ENCODE measurements around the gene DNAAF9.

The DNAAF9 gene

GRCh38 chr20:3409417-3409816, 1.9 kb upstream of the DNAAF9 start:
- no peak for DNase-seq

- peak; percentile 55 for DNase-seq
Observed at GRCh38 chr20:3407771-3408637, 535 bp upstream of the DNAAF9 start.

GRCh38 chr20:3406481-3407039, 909 bp downstream of the DNAAF9 start:
- DNase-seq: no peak

- DNase-seq: no peak
Observed at GRCh38 chr20:3405696-3406358, 1.6 kb downstream of the DNAAF9 start.

- no peak for DNase-seq
Observed at GRCh38 chr20:3405139-3405538, 2.3 kb downstream of the DNAAF9 start.

GRCh38 chr20:3404402-3404801, 3.1 kb downstream of the DNAAF9 start:
- DNase-seq: no peak

GRCh38 chr20:3403741-3404140, 3.7 kb downstream of the DNAAF9 start:
- no peak for DNase-seq

- DNase-seq: no peak
Observed at GRCh38 chr20:3402453-3402852, 5.0 kb downstream of the DNAAF9 start.

GRCh38 chr20:3400260-3401155, 7.0 kb downstream of the DNAAF9 start:
- no peak for DNase-seq

GRCh38 chr20:3398681-3399252, 8.7 kb downstream of the DNAAF9 start:
- no peak for DNase-seq

GRCh38 chr20:3396492-3396891, 11.0 kb downstream of the DNAAF9 start:
- DNase-seq: no peak

GRCh38 chr20:3392756-3393155, 14.7 kb downstream of the DNAAF9 start:
- DNase-seq: no peak

GRCh38 chr20:3390759-3391425, 16.6 kb downstream of the DNAAF9 start:
- no peak for DNase-seq

- no peak for DNase-seq
Observed at GRCh38 chr20:3383878-3384495, 23.5 kb downstream of the DNAAF9 start.

- DNase-seq: no peak
Observed at GRCh38 chr20:3382836-3383235, 24.6 kb downstream of the DNAAF9 start.

- no peak for DNase-seq
Observed at GRCh38 chr20:3380228-3381070, 27.0 kb downstream of the DNAAF9 start.

GRCh38 chr20:3378138-3378537, 29.3 kb downstream of the DNAAF9 start:
- no peak for DNase-seq

- DNase-seq: no peak
Observed at GRCh38 chr20:3377644-3378043, 29.8 kb downstream of the DNAAF9 start.

GRCh38 chr20:3374296-3374695, 33.2 kb downstream of the DNAAF9 start:
- DNase-seq: no peak

- no peak for DNase-seq
Observed at GRCh38 chr20:3371754-3372153, 35.7 kb downstream of the DNAAF9 start.

GRCh38 chr20:3367089-3367488, 40.4 kb downstream of the DNAAF9 start:
- DNase-seq: no peak
